GM23338 (cell line): ENCODE measurements around the gene UBE2I. TPM values are rescaled to one million over a fixed set of nuclear protein-coding genes. Genes with fewer than 3 reads are reported as not detected.
A peak's percentile ranks its signal among the peaks of the same experiment; 100 is the strongest.

Source experiments
- ATAC-seq: fragments of 200-7000 bp; cut with Tn5 transposase; 3 replicates; pipeline ENCODE4 v1.9.1; 2020
- DNase-seq: peaks from one replicate; pipeline ENCODE4 v3.0.0-alpha.2; 2015; ENCODE audit warnings: low spot score
- H2AFZ ChIP-seq: fragments of 200-600 bp; sonication (generic); 2 replicates; pipeline ENCODE4 v1.8.0; 2016; ENCODE audit warnings: antibody characterized with exemption, mild to moderate bottlenecking, moderate library complexity
- H3F3A ChIP-seq: fragments of 200-600 bp; sonication (generic); replicated peaks from 2 replicates; pipeline ENCODE4 v1.8.0; 2017; ENCODE audit warnings: antibody characterized with exemption, mixed run types, low read depth
- H3K27ac ChIP-seq: fragments of 200-600 bp; sonication (generic); 2 replicates; pipeline ENCODE4 v1.6.1; 2016; ENCODE audit warnings: low read depth
- H3K27me3 ChIP-seq: fragments of 200-600 bp; sonication (generic); 2 replicates; pipeline ENCODE4 v1.8.0; 2016; ENCODE audit warnings: mild to moderate bottlenecking, mixed run types, moderate library complexity; ENCODE audit not compliant: insufficient read depth
- H3K36me3 ChIP-seq: fragments of 200-600 bp; sonication (generic); 2 replicates; pipeline ENCODE4 v1.8.0; 2016; ENCODE audit warnings: mild to moderate bottlenecking; ENCODE audit not compliant: insufficient read depth
- H3K4me1 ChIP-seq: fragments of 200-600 bp; sonication (generic); 2 replicates; pipeline ENCODE4 v1.8.0; 2016; ENCODE audit warnings: mild to moderate bottlenecking, moderate library complexity; ENCODE audit not compliant: insufficient read depth
- H3K4me2 ChIP-seq: fragments of 200-600 bp; sonication (generic); 2 replicates; pipeline ENCODE4 v1.7.1; 2017; ENCODE audit warnings: mixed run types
- H3K4me3 ChIP-seq: fragments of 200-600 bp; sonication (generic); 2 replicates; pipeline ENCODE4 v1.6.1; 2016; ENCODE audit warnings: mixed run types
- H3K79me2 ChIP-seq: fragments of 200-600 bp; sonication (generic); replicated peaks from 2 replicates; pipeline ENCODE4 v1.8.0; 2017; ENCODE audit warnings: mild to moderate bottlenecking; ENCODE audit not compliant: insufficient read depth
- H3K9me2 ChIP-seq: fragments of 200-600 bp; sonication (generic); 2 replicates; pipeline ENCODE4 v1.8.0; 2017; ENCODE audit not compliant: insufficient read depth
- H4K20me1 ChIP-seq: fragments of 200-600 bp; sonication (generic); replicated peaks from 2 replicates; pipeline ENCODE4 v1.8.0; 2017; ENCODE audit warnings: mild to moderate bottlenecking; ENCODE audit not compliant: insufficient read depth
- H3K27ac Mint-ChIP-seq: 2 replicates; pipeline ENCODE4 v1.8.0; 2020; ENCODE audit warnings: inconsistent platforms, mild to moderate bottlenecking, moderate library complexity, mixed read lengths
- H3K27me3 Mint-ChIP-seq: 3 replicates; pipeline ENCODE4 v1.8.0; 2022; ENCODE audit warnings: low read depth, mild to moderate bottlenecking, moderate library complexity, mixed read lengths, inconsistent platforms; ENCODE audit not compliant: insufficient read depth, poor library complexity
- H3K36me3 Mint-ChIP-seq: 3 replicates; pipeline ENCODE4 v1.8.0; 2021; ENCODE audit warnings: low read depth, mild to moderate bottlenecking, inconsistent platforms, moderate library complexity, mixed read lengths
- H3K4me1 Mint-ChIP-seq: 3 replicates; pipeline ENCODE4 v1.8.0; 2020; ENCODE audit warnings: mild to moderate bottlenecking, inconsistent platforms, mixed read lengths
- H3K4me3 Mint-ChIP-seq: 3 replicates; pipeline ENCODE4 v1.8.0; 2021; ENCODE audit warnings: moderate library complexity, mild to moderate bottlenecking, inconsistent platforms, mixed read lengths
- H3K9me3 Mint-ChIP-seq: 3 replicates; pipeline ENCODE4 v1.8.0; 2020; ENCODE audit warnings: moderate library complexity, mild to moderate bottlenecking, inconsistent platforms, mixed read lengths
- CREB1 ChIP-seq: fragments of 250-450 bp; sonication (Bioruptor Pico); IDR thresholded peaks from 2 replicates; pipeline ENCODE4 v1.5.0; 2020; ENCODE audit warnings: low read depth, mild to moderate bottlenecking, moderate library complexity
- EZH2 ChIP-seq: fragments of 200-600 bp; sonication (generic); IDR thresholded peaks from one replicate; pipeline ENCODE4 v1.8.0; 2017; ENCODE audit warnings: antibody characterized with exemption, mild to moderate bottlenecking, low read depth; ENCODE audit not compliant: unreplicated experiment
- JUNB ChIP-seq: IDR thresholded peaks from one replicate; pipeline ENCODE4 v1.6.1; 2016; ENCODE audit warnings: antibody characterized with exemption; ENCODE audit not compliant: unreplicated experiment
- POLR2AphosphoS5 ChIP-seq: IDR thresholded peaks from 2 replicates; pipeline ENCODE4 v1.6.1; 2016; ENCODE audit warnings: antibody characterized with exemption, low read depth
- REST ChIP-seq: IDR thresholded peaks from one replicate; pipeline ENCODE4 v1.6.1; 2018; ENCODE audit warnings: antibody characterized with exemption; ENCODE audit not compliant: unreplicated experiment
- STAT1 ChIP-seq: IDR thresholded peaks from one replicate; pipeline ENCODE4 v1.6.1; 2016; ENCODE audit warnings: antibody characterized with exemption; ENCODE audit not compliant: unreplicated experiment
- ZNF331 ChIP-seq: fragments of 250-450 bp; sonication (Bioruptor Pico); IDR thresholded peaks from 2 replicates; pipeline ENCODE4 v1.5.0; 2020; ENCODE audit warnings: low read depth, mild to moderate bottlenecking, moderate library complexity
- polyA plus RNA-seq: library from polyadenylated mRNA; unstranded; fragments of >200 nt; fragmentation: Nextera tagmentation; extraction: Ambion mirVana; gene quantifications from 2 replicates; pipeline ENCODE4 v1.2.1, GENCODE V29; 2016
- total RNA-seq: library from RNA; depleted of rRNA; stranded (reverse); fragments of >200 nt; shearing (Covaris generic); gene quantifications from 2 replicates; pipeline ENCODE4 v1.2.3, GENCODE V29; 2014
- TF ChIP-seq, protein P1 (sequence below), 2 experiments: fragments of 200-600 bp in 1 of 2; sonication (generic) in 1 of 2; conservative IDR thresholded peaks; 2 replicates each; pipeline versions ENCODE4 v1.5.1 to v1.6.1; 2016 to 2017; ENCODE audit warnings: antibody characterized with exemption in 2 of 2, low read depth in 2 of 2, mild to moderate bottlenecking in 2 of 2, moderate library complexity in 1 of 2

UBE2I gene
- total and polyA plus RNA-seq, 2 experiments from 2014 or later, result 116 to 220 TPM

- H3K36me3 ChIP-seq, result peaks cover 27% of the 10 kb centered on the region
- no peak for ATAC-seq
- H3K36me3 Mint-ChIP-seq, result peaks cover 54% of the 10 kb centered on the region
- TF ChIP-seq, protein P1, sequence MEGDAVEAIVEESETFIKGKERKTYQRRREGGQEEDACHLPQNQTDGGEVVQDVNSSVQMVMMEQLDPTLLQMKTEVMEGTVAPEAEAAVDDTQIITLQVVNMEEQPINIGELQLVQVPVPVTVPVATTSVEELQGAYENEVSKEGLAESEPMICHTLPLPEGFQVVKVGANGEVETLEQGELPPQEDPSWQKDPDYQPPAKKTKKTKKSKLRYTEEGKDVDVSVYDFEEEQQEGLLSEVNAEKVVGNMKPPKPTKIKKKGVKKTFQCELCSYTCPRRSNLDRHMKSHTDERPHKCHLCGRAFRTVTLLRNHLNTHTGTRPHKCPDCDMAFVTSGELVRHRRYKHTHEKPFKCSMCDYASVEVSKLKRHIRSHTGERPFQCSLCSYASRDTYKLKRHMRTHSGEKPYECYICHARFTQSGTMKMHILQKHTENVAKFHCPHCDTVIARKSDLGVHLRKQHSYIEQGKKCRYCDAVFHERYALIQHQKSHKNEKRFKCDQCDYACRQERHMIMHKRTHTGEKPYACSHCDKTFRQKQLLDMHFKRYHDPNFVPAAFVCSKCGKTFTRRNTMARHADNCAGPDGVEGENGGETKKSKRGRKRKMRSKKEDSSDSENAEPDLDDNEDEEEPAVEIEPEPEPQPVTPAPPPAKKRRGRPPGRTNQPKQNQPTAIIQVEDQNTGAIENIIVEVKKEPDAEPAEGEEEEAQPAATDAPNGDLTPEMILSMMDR (conservative IDR thresholded peaks at IDR 0.05; ENCODE audit: low read depth in 2 of 2), result no peak
- TF ChIP-seq EZH2 (no peak), REST (no peak), POLR2AphosphoS5 (no peak)
- no peak overlapping the region for H3K4me3 ChIP-seq
- no peak for DNase-seq
- no peak overlapping the region for H3K27ac ChIP-seq
- H4K20me1 ChIP-seq, result peaks cover 49% of the 10 kb centered on the region
- peaks cover 7% of the 10 kb centered on the region; the same call in 1 of the 2 replicates for H3K4me1 ChIP-seq
- H3K9me2 ChIP-seq, result no peaks in the 10 kb centered on the region
- peaks cover 79% of the 10 kb centered on the region for H3K79me2 ChIP-seq
- H3F3A ChIP-seq, result no peaks in the 10 kb centered on the region
- H3K4me1 Mint-ChIP-seq, result peaks cover 4% of the 10 kb centered on the region; the same call in 2 of the 3 replicates
- no peak overlapping the region for H3K4me2 ChIP-seq
- H3K27me3 Mint-ChIP-seq, result peaks cover 24% of the 10 kb centered on the region
- H3K4me3 Mint-ChIP-seq, result peak overlapping the region; percentile 14; the same call in 1 of the 3 replicates
- no peak overlapping the region for H3K27ac Mint-ChIP-seq
- H3K27me3 ChIP-seq, result no peaks in the 10 kb centered on the region
- no peaks in the 10 kb centered on the region; the same call in 2 of the 3 replicates for H3K9me3 Mint-ChIP-seq
- no peak overlapping the region for H2AFZ ChIP-seq
Measured at GRCh38 chr16:1312903-1313302, 3.5 kb downstream of the UBE2I start.

DNA sequence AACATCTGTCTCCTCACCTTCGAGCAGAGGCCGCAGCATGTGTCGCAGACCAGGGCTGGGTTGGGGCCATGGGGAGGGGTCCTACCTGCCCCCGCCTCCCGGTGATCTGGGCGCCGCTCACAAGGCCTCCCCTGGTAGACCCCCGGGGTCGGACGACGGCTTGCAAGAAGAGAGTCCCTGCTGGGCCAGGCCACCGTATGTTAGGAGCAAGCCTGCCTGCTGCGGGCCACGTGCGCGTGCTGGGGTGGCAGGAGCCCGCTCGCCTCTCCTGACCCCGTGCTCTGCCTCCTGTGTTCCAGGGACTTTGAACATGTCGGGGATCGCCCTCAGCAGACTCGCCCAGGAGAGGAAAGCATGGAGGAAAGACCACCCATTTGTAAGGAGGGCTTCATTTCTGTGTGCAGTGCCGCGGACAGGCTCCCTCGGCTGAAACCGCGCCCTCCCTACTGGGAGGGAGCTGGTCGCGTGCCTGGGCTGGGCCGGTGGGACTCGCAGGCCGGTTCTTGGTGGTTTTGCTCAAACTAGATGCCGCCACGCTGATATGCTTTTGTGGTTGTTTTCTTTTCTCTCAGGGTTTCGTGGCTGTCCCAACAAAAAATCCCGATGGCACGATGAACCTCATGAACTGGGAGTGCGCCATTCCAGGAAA is 4.4 kb downstream of the UBE2I start:
- Histone ChIP-seq H3K4me1 (peaks cover 7% of the 10 kb centered on the region; the same call in 1 of the 2 replicates), H2AFZ (no peak overlapping the region), H3K27me3 (no peaks in the 10 kb centered on the region), H3K4me2 (no peak overlapping the region), H3K27ac (no peak overlapping the region), H3K36me3 (peaks cover 30% of the 10 kb centered on the region), H3K79me2 (peaks cover 87% of the 10 kb centered on the region), H3F3A (no peaks in the 10 kb centered on the region), H4K20me1 (peaks cover 49% of the 10 kb centered on the region), H3K9me2 (no peaks in the 10 kb centered on the region), H3K4me3 (no peak overlapping the region)
- DNase-seq, result no peak
- H3K4me3 Mint-ChIP-seq, result no peak overlapping the region
- no peak for ATAC-seq
- H3K36me3 Mint-ChIP-seq, result peaks cover 63% of the 10 kb centered on the region
- peaks cover 4% of the 10 kb centered on the region; the same call in 2 of the 3 replicates for H3K4me1 Mint-ChIP-seq
- no peak overlapping the region for H3K27ac Mint-ChIP-seq
- H3K9me3 Mint-ChIP-seq, result no peaks in the 10 kb centered on the region; the same call in 2 of the 3 replicates
- H3K27me3 Mint-ChIP-seq, result peaks cover 26% of the 10 kb centered on the region
- TF ChIP-seq ZNF331 (CRISPR knock-in tag), result no peak
- no peak for TF ChIP-seq CREB1 (CRISPR knock-in tag)
- no peak for TF ChIP-seq STAT1
- TF ChIP-seq JUNB, result no peak
- no peak for TF ChIP-seq REST
